ENCODE data around the gene KLHL4.

DNA sequence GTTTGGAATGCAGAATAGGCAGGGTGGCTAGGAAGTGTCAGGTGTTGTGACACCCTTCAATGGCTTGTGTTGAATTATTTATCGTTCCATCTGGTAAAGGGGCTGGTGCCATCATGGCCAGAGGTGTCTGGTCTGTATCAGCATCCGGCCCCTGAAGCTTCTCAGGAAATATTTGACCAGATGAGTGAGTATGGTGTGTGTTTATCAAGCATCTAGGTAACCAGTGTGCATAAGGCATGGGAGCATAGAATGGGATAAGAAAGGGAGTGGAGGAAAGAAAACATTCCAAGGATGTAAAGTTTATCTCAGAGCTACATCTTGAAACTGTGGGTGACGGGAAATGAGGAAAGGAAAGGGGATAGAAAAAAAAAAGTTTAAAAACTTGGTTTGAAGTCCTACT, 109.4 kb downstream of the KLHL4 start:
- TF ChIP-seq CTCF (IDR thresholded peaks at IDR 0.05) = no peak
- no peak for TF ChIP-seq POLR2AphosphoS5 (IDR thresholded peaks at IDR 0.05)
- TF ChIP-seq POLR2A (IDR thresholded peaks at IDR 0.05) = no peak
